Measurements from ENCODE around the gene RAD51B.
A peak's percentile ranks its signal among the peaks of the same experiment; 100 is the strongest.
"Not testable (repeated sequence)": the region's sequence is repeated elsewhere in the genome, so short reads cannot be mapped to it uniquely, and the experiment has no call there.

RAD51B gene

GRCh38 chr14:68016255-68016914 is 196.8 kb downstream of the RAD51B start:
- H3K4me3 ChIP-seq (ENCODE audit: low read depth, low read length): no peak overlapping the region
- no peak for TF ChIP-seq CTCF (IDR thresholded peaks at IDR 0.05; ENCODE audit: low read depth, low read length)
- in situ Hi-C loops (cut with HindIII; ENCODE audit: low sequenced_read_pairs): no loop called here
- DNase-seq (ENCODE audit: low read depth, low spot score): peak; percentile 38

GRCh38 chr14:68018598-68018997 is 199.0 kb downstream of the RAD51B start:
- no peak for DNase-seq (ENCODE audit: low read depth, low spot score)
- in situ Hi-C loops (cut with HindIII; ENCODE audit: low sequenced_read_pairs): no loop called here
- no peak overlapping the region for H3K4me3 ChIP-seq (ENCODE audit: low read depth, low read length)
- TF ChIP-seq CTCF (IDR thresholded peaks at IDR 0.05; ENCODE audit: low read depth, low read length): no peak

- in situ Hi-C loops (cut with HindIII; ENCODE audit: low sequenced_read_pairs): no loop called here
- no peak for DNase-seq (ENCODE audit: low read depth, low spot score)
- TF ChIP-seq CTCF (IDR thresholded peaks at IDR 0.05; ENCODE audit: low read depth, low read length): no peak
- no peak overlapping the region for H3K4me3 ChIP-seq (ENCODE audit: low read depth, low read length)
Measured at GRCh38 chr14:68020493-68020892, 200.9 kb downstream of the RAD51B start.

GRCh38 chr14:68020999-68021663 is 201.6 kb downstream of the RAD51B start:
- in situ Hi-C loops (cut with HindIII; ENCODE audit: low sequenced_read_pairs): no loop called here
- H3K4me3 ChIP-seq (ENCODE audit: low read depth, low read length): no peak overlapping the region
- DNase-seq (ENCODE audit: low read depth, low spot score): no peak
- TF ChIP-seq CTCF (IDR thresholded peaks at IDR 0.05; ENCODE audit: low read depth, low read length): no peak

- TF ChIP-seq CTCF (IDR thresholded peaks at IDR 0.05; ENCODE audit: low read depth, low read length): no peak
- H3K4me3 ChIP-seq (ENCODE audit: low read depth, low read length): no peak overlapping the region
- DNase-seq (ENCODE audit: low read depth, low spot score): peak; percentile 22
- in situ Hi-C loops (cut with HindIII; ENCODE audit: low sequenced_read_pairs): no loop called here
Measured at GRCh38 chr14:68027276-68027675, 207.7 kb downstream of the RAD51B start.

GRCh38 chr14:68028075-68028474 is 208.5 kb downstream of the RAD51B start:
- no peak for DNase-seq (ENCODE audit: low read depth, low spot score)
- in situ Hi-C loops (cut with HindIII; ENCODE audit: low sequenced_read_pairs): no loop called here
- no peak for TF ChIP-seq CTCF (IDR thresholded peaks at IDR 0.05; ENCODE audit: low read depth, low read length)
- H3K4me3 ChIP-seq (ENCODE audit: low read depth, low read length): no peak overlapping the region

- in situ Hi-C loops (cut with HindIII; ENCODE audit: low sequenced_read_pairs); DNase-seq (ENCODE audit: low read depth, low spot score); H3K4me3 ChIP-seq (ENCODE audit: low read depth, low read length): not testable (repeated sequence)
Measured at GRCh38 chr14:68031011-68031410, 211.4 kb downstream of the RAD51B start.
